ENCODE data around the gene MRTFA. TPM values are rescaled to one million over a fixed set of nuclear protein-coding genes. Genes with fewer than 3 reads are reported as not detected.
"Not testable (repeated sequence)": the region's sequence is repeated elsewhere in the genome, so short reads cannot be mapped to it uniquely, and the experiment has no call there.

The MRTFA gene
- total RNA-seq, 1 donor = 34.0 TPM

DNA sequence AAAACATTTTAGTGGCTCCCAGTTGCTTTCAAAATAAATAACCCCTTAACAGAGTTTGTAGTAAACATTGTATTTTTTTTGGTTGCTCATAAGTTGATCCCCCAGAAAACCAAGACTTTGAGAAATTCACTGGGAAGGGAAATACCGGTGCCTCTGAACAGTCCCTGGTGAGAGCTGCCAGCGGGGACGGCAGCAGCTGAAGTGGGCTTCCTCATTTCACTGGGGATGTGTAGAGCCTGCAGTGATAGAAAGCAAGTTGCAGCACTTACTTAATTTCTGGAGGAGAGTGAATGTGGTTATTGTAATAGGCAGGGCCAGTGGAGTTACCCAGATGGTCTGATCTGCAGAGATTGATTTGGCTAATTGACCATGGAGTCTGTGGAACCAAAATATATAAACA lies 24.2 kb upstream of the MRTFA start:
- H3K4me2 ChIP-seq (ENCODE audit: insufficient read depth, low read length) = no peak overlapping the region
- H2AFZ ChIP-seq (ENCODE audit: low read length) = no peak overlapping the region
- H3K4me3 ChIP-seq (ENCODE audit: insufficient read depth, low read length) = no peak overlapping the region
- H3K36me3 ChIP-seq (ENCODE audit: insufficient read depth, low read length) = no peaks in the 10 kb centered on the region
- H3K9me3 ChIP-seq (ENCODE audit: low read depth, low read length) = no peaks in the 10 kb centered on the region
- no peaks in the 10 kb centered on the region for H3K79me2 ChIP-seq (ENCODE audit: insufficient read depth, low read length)
- peaks cover 17% of the 10 kb centered on the region for H3K4me1 ChIP-seq (ENCODE audit: insufficient read depth, low read length)
- no peaks in the 10 kb centered on the region for H4K20me1 ChIP-seq (ENCODE audit: insufficient read depth, low read length)
- DNase-seq (ENCODE audit: insufficient read length, low spot score, missing footprints) = no peak
- TF ChIP-seq, protein P1, sequence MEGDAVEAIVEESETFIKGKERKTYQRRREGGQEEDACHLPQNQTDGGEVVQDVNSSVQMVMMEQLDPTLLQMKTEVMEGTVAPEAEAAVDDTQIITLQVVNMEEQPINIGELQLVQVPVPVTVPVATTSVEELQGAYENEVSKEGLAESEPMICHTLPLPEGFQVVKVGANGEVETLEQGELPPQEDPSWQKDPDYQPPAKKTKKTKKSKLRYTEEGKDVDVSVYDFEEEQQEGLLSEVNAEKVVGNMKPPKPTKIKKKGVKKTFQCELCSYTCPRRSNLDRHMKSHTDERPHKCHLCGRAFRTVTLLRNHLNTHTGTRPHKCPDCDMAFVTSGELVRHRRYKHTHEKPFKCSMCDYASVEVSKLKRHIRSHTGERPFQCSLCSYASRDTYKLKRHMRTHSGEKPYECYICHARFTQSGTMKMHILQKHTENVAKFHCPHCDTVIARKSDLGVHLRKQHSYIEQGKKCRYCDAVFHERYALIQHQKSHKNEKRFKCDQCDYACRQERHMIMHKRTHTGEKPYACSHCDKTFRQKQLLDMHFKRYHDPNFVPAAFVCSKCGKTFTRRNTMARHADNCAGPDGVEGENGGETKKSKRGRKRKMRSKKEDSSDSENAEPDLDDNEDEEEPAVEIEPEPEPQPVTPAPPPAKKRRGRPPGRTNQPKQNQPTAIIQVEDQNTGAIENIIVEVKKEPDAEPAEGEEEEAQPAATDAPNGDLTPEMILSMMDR (IDR thresholded peaks at IDR 0.05; ENCODE audit: extremely low read depth, low read depth, low read length) = no peak
- H3K27ac ChIP-seq (ENCODE audit: low read depth, low read length) = no peak overlapping the region
- H3K27me3 ChIP-seq (ENCODE audit: insufficient read depth, low read length) = no peaks in the 10 kb centered on the region

DNA sequence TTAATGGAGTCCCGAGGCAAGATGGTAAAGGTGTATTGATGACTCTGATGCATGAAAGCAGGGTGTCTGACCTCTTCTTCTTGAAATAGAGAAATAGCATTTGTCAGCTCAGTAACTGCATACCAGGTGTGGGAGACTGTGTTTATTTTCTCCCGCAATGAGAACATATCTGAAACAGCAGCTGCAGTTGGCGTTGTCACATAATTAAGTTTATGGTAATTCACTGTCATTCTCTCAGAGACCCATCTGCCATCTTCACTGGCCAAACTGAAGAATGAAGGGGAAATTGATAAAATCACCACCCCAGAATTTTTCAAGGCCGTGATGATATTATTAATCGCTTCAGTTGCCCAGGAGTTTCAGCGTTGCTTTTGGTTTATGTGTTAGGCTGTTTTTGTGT lies 22.6 kb upstream of the MRTFA start:
- Histone ChIP-seq H3K27ac (ENCODE audit: low read depth, low read length) (no peak overlapping the region), H4K20me1 (ENCODE audit: insufficient read depth, low read length) (no peaks in the 10 kb centered on the region), H2AFZ (ENCODE audit: low read length) (no peak overlapping the region), H3K4me3 (ENCODE audit: insufficient read depth, low read length) (no peak overlapping the region), H3K27me3 (ENCODE audit: insufficient read depth, low read length) (no peaks in the 10 kb centered on the region), H3K79me2 (ENCODE audit: insufficient read depth, low read length) (no peaks in the 10 kb centered on the region), H3K36me3 (ENCODE audit: insufficient read depth, low read length) (no peaks in the 10 kb centered on the region), H3K4me2 (ENCODE audit: insufficient read depth, low read length) (no peak overlapping the region), H3K4me1 (ENCODE audit: insufficient read depth, low read length) (peaks cover 19% of the 10 kb centered on the region), H3K9me3 (ENCODE audit: low read depth, low read length) (no peaks in the 10 kb centered on the region)
- TF ChIP-seq, protein P1 (IDR thresholded peaks at IDR 0.05; ENCODE audit: extremely low read depth, low read depth, low read length) = no peak
- DNase-seq (ENCODE audit: insufficient read length, low spot score, missing footprints) = no peak

DNA sequence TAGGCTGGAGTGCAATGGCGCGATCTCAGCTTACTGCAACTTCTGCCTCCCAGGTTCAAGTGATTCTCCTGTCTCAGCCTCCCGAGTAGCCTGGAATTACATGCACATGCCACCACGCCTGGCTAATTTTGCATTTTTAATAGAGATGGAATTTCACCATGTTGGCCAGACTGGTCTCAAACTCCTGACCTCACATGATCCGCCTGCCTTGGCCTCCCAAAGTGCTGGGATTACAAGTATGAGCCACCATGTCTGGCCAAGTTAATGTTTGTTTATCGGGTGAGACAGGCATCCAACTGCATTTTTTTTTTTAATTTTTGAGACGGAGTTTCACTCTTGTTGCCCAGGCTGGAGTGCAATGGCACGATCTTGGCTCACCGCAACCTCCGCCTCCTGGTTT lies 20.1 kb upstream of the MRTFA start:
- not testable (repeated sequence) for DNase-seq (ENCODE audit: insufficient read length, low spot score, missing footprints); H3K27me3 ChIP-seq (ENCODE audit: insufficient read depth, low read length); H3K79me2 ChIP-seq (ENCODE audit: insufficient read depth, low read length); H3K9me3 ChIP-seq (ENCODE audit: low read depth, low read length); H4K20me1 ChIP-seq (ENCODE audit: insufficient read depth, low read length); H3K27ac ChIP-seq (ENCODE audit: low read depth, low read length); H3K4me3 ChIP-seq (ENCODE audit: insufficient read depth, low read length); H3K36me3 ChIP-seq (ENCODE audit: insufficient read depth, low read length); H2AFZ ChIP-seq (ENCODE audit: low read length); H3K4me2 ChIP-seq (ENCODE audit: insufficient read depth, low read length)
- H3K4me1 ChIP-seq (ENCODE audit: insufficient read depth, low read length) = peaks cover 27% of the 10 kb centered on the region

DNA sequence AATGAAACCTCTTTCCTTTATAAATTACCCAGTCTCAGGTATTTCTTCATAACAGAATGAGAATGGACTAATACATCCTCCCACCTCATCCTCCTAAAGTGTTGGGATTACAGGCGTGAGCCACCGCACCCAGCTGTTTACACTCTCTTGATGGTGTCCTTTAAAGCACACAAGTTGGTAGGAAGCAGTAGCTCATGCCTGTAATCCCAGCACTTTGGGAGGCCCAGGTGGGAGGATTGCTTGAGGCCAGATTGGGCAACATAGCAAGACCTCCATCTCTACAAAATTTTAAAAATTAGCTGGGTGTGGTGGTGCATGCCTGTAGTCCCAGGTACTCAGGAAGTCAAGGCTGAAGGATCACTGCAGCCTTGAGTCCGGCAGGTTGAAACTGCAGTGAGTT lies 19.4 kb upstream of the MRTFA start:
- not testable (repeated sequence) for H2AFZ ChIP-seq (ENCODE audit: low read length); H3K27ac ChIP-seq (ENCODE audit: low read depth, low read length); H4K20me1 ChIP-seq (ENCODE audit: insufficient read depth, low read length); DNase-seq (ENCODE audit: insufficient read length, low spot score, missing footprints); H3K27me3 ChIP-seq (ENCODE audit: insufficient read depth, low read length); H3K4me2 ChIP-seq (ENCODE audit: insufficient read depth, low read length); H3K36me3 ChIP-seq (ENCODE audit: insufficient read depth, low read length); H3K9me3 ChIP-seq (ENCODE audit: low read depth, low read length); H3K79me2 ChIP-seq (ENCODE audit: insufficient read depth, low read length); H3K4me3 ChIP-seq (ENCODE audit: insufficient read depth, low read length)
- H3K4me1 ChIP-seq (ENCODE audit: insufficient read depth, low read length) = peaks cover 32% of the 10 kb centered on the region

DNA sequence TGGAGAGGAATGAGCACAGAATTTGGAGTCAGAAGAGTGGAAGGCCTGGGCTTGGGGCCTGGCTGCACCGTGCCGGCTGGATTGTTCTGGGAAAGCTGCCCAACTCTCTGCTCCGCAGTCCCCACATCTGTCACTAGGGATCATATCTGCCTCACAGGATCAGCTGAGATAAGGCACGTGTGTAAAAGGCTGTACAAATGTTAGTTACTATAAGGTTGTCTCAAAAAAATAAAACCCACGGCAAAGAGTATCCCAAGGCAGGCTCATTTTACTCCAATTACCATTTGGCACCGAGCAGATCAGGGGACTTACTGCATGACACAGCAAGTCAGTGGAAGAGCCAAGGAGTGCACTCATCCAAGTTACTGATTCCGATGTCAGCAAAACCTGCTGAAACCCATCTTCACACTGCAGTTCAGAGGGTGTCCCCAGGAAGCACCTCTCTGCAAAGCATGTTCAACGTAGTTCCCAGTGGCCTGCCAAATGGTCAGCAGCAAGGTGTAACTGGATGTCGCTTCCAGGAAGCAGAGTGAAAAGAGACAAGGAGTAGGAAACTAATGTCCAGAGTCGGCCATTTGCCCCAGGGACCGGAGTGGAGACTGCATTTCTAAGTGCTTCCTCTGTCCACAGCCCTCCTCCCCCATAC lies 18.1 kb upstream of the MRTFA start:
- peak overlapping the region; percentile 52 for H3K4me2 ChIP-seq (ENCODE audit: insufficient read depth, low read length)
- no peaks in the 10 kb centered on the region for H3K9me3 ChIP-seq (ENCODE audit: low read depth, low read length)
- peak overlapping the region; percentile 80 for H2AFZ ChIP-seq (ENCODE audit: low read length)
- H3K36me3 ChIP-seq (ENCODE audit: insufficient read depth, low read length) = no peaks in the 10 kb centered on the region
- H4K20me1 ChIP-seq (ENCODE audit: insufficient read depth, low read length) = no peaks in the 10 kb centered on the region
- H3K27ac ChIP-seq (ENCODE audit: low read depth, low read length) = peak overlapping the region; percentile 99
- no peaks in the 10 kb centered on the region for H3K27me3 ChIP-seq (ENCODE audit: insufficient read depth, low read length)
- no peak overlapping the region for H3K4me3 ChIP-seq (ENCODE audit: insufficient read depth, low read length)
- DNase-seq (ENCODE audit: insufficient read length, low spot score, missing footprints) = peak; percentile 69
- peaks cover 35% of the 10 kb centered on the region for H3K4me1 ChIP-seq (ENCODE audit: insufficient read depth, low read length)
- H3K79me2 ChIP-seq (ENCODE audit: insufficient read depth, low read length) = no peaks in the 10 kb centered on the region
- TF ChIP-seq, protein P1 (IDR thresholded peaks at IDR 0.05; ENCODE audit: extremely low read depth, low read depth, low read length) = peak; percentile 35

Data from osteoblast (primary cell).